GM04503 (cell line): ENCODE data around the gene DAGLB.

Experiments used
- DNase-seq: peaks from one replicate; pipeline ENCODE4 v3.0.0-alpha.2; 2012; ENCODE audit warnings: low read depth

Gene DAGLB

DNA sequence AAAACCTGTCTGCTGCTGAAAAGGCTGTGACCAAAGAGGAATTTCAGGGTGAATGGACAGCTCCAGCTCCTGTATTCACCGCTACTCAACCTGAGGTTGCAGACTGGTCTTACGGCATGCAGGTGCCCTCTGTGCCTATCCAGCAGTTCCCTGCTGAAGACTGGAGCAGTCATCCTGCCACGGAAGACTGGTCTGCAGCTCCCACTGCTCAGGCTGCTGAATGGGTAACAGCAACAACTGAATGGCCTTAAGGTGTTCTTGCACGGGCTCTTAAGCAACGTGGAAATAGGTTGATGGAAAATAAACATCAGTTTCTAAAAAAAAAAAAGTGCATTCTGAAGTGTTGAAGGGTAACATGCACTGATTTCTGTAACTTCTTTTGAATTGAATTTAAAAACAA is 82.3 kb downstream of the DAGLB start:
- no peak for DNase-seq

DNA sequence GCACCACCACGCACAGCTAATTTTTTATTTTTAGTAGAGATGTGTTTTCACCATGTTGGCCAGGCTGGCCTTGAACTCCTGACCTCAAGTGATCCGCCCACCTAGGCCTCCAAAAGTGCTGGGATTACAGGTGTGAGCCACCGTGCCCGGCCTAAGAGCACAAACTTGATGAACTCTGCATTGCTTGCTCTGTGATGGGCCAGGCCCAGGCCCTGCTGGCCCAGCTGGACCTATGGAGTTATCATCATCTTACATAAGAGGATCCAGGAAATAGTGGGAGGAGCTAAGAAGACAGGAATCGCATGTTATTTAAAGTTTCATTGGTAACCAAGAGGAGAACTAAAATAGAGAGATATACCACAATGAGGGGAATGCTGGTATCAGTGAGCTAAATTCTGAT is 86.9 kb downstream of the DAGLB start:
- no peak for DNase-seq

DNA sequence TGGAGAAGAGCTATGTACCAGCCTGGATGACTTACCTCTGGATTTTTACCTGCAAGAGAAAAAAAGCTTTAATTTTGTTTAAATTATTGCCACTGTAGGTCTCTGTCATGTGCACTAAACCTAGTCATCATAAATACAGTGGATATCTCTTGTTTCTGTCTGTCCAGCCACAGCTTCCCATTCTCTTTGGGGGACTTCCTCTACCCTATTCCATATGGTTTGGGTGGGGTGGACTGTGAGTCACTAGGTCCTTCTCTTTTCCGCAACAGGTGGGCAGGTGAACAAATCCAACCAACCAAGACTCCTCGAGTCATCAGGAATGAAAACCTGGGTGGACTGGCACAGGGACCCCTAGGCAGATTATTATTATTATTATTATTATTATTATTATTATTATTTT is 88.0 kb downstream of the DAGLB start:
- DNase-seq = no peak
